Progenitor cell of endocrine pancreas (in vitro differentiated cells): ENCODE results near the gene SNRNP40. TPM values are rescaled to one million over a fixed set of nuclear protein-coding genes. Genes with fewer than 3 reads are reported as not detected.

Experiments
- DNase-seq: peaks from one replicate; pipeline ENCODE4 v3.0.0; 2021; ENCODE audit warnings: low spot score; ENCODE audit not compliant: unreplicated experiment
- H3K27ac Mint-ChIP-seq: 2 replicates; pipeline ENCODE4 v1.8.0; 2021; ENCODE audit warnings: mild to moderate bottlenecking, moderate library complexity, mixed read lengths
- H3K27me3 Mint-ChIP-seq: 2 replicates; pipeline ENCODE4 v1.8.0; 2021; ENCODE audit warnings: mixed read lengths
- H3K36me3 Mint-ChIP-seq: 2 replicates; pipeline ENCODE4 v1.8.0; 2022; ENCODE audit warnings: mixed read lengths; ENCODE audit not compliant: insufficient read depth
- H3K4me1 Mint-ChIP-seq: 2 replicates; pipeline ENCODE4 v1.8.0; 2021; ENCODE audit warnings: low read depth, mixed read lengths
- H3K4me3 Mint-ChIP-seq: 2 replicates; pipeline ENCODE4 v1.8.0; 2021; ENCODE audit warnings: low read depth, mild to moderate bottlenecking, moderate library complexity, mixed read lengths
- H3K9me3 Mint-ChIP-seq: 2 replicates; pipeline ENCODE4 v1.8.0; 2021; ENCODE audit warnings: low read depth, mixed read lengths
- CTCF ChIP-seq: fragments of 200-600 bp; sonication (generic); IDR thresholded peaks from one replicate; pipeline ENCODE4 v1.5.0; 2021; ENCODE audit warnings: antibody characterized with exemption, mild to moderate bottlenecking; ENCODE audit not compliant: unreplicated experiment
- total RNA-seq: library from RNA; stranded (reverse); gene quantifications from 2 replicates; pipeline ENCODE4 v1.2.1, GENCODE V29; 2021

SNRNP40 gene
- total RNA-seq, 1 donor from 2014 or later: 75.2 TPM

DNA sequence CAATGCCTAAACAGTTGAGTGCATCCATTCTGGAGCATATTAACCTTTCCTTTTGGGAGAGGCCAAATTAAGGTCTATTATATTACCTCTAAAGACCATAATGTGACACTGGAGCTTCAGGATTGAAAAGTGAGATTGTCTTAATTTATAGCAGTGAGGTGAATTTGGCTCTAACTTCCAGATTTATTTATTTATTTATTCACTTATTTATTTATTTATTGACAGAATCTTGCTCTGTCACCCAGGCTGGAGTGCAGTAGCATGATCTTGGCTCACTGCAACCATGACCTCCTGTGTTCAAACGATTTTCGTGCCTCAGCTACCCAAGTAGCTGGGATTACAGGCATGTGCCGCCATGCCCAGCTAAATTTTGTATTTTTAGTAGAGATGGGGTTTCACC lies 19.3 kb upstream of the SNRNP40 start:
- no peak overlapping the region for H3K4me3 Mint-ChIP-seq
- no peaks in the 10 kb centered on the region for H3K9me3 Mint-ChIP-seq
- peaks cover 8% of the 10 kb centered on the region for H3K4me1 Mint-ChIP-seq
- DNase-seq: no peak
- H3K27ac Mint-ChIP-seq: no peak overlapping the region
- no peak for TF ChIP-seq CTCF
- peaks cover 15% of the 10 kb centered on the region for H3K36me3 Mint-ChIP-seq
- no peaks in the 10 kb centered on the region for H3K27me3 Mint-ChIP-seq

- Mint-ChIP-seq H3K4me1 (no peaks in the 10 kb centered on the region), H3K27me3 (no peaks in the 10 kb centered on the region), H3K4me3 (no peak overlapping the region), H3K36me3 (peaks cover 18% of the 10 kb centered on the region), H3K9me3 (no peaks in the 10 kb centered on the region), H3K27ac (no peak overlapping the region)
- no peak for TF ChIP-seq CTCF
- no peak for DNase-seq
Measured at GRCh38 chr1:31310198-31310597, 13.6 kb upstream of the SNRNP40 start.

GRCh38 chr1:31308036-31308435 lies 11.4 kb upstream of the SNRNP40 start:
- H3K4me1 Mint-ChIP-seq: no peaks in the 10 kb centered on the region
- no peak for DNase-seq
- H3K9me3 Mint-ChIP-seq: no peaks in the 10 kb centered on the region
- no peaks in the 10 kb centered on the region for H3K27me3 Mint-ChIP-seq
- peaks cover 15% of the 10 kb centered on the region for H3K36me3 Mint-ChIP-seq
- TF ChIP-seq CTCF: no peak
- no peak overlapping the region for H3K4me3 Mint-ChIP-seq
- H3K27ac Mint-ChIP-seq: no peak overlapping the region

- DNase-seq: no peak
- Mint-ChIP-seq H3K27ac (peak overlapping the region; percentile 8), H3K9me3 (no peaks in the 10 kb centered on the region), H3K27me3 (no peaks in the 10 kb centered on the region), H3K4me1 (no peaks in the 10 kb centered on the region), H3K4me3 (no peak overlapping the region), H3K36me3 (peaks cover 7% of the 10 kb centered on the region)
- no peak for TF ChIP-seq CTCF
Measured at GRCh38 chr1:31306278-31306677, 9.7 kb upstream of the SNRNP40 start.

DNA sequence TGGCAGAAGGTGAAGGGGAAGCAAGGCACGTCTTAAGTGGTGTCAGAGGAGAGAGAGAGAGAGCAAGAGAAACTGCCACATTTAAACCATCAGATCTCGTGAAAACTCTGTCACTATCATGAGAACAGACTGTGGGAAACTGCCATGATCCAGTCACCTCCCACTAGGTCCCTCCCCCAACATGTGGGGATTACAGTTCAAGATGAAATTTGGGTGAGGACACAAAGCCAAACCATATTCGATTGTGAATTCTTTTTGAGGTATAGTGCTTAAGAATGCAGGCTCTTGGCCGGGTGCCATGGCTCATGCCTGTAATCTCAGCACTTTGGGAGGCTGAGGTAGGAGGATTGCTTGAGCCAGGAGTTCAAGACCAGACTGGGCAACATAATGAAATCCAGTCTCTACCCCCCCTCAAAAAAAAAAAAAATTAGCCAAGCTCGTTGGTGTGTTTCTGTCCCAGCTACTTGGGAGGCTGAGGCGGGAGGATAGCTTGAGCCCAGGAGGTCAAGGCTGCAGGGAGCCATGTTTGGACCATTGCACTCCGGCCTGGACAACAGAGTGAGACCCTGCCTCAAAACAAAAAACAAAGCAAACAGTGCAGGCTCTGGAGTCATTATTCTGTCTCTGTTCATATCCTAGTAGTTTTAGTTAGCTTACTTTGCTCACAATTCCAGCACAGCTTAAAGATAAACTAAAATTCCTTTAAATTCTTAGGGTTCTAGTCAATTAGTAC lies 6.3 kb upstream of the SNRNP40 start:
- TF ChIP-seq CTCF: no peak
- no peaks in the 10 kb centered on the region for H3K27me3 Mint-ChIP-seq
- H3K4me3 Mint-ChIP-seq: no peak overlapping the region
- H3K9me3 Mint-ChIP-seq: no peaks in the 10 kb centered on the region
- DNase-seq: no peak
- no peak overlapping the region for H3K27ac Mint-ChIP-seq
- peaks cover 8% of the 10 kb centered on the region for H3K4me1 Mint-ChIP-seq
- H3K36me3 Mint-ChIP-seq: no peaks in the 10 kb centered on the region
